Smooth muscle cell (in vitro differentiated cells): ENCODE results near the gene SMURF1. TPM values are rescaled to one million over a fixed set of nuclear protein-coding genes. Genes with fewer than 3 reads are reported as not detected.

ENCODE experiments used
- DNase-seq: peaks from one replicate; lab custom pipeline; 2025; ENCODE audit not compliant: unreplicated experiment; lab: John Stamatoyannopoulos, UW
- H2AFZ ChIP-seq: fragments of 200-600 bp; sonication (generic); 2 replicates; pipeline ENCODE4 v1.6.0; 2016; ENCODE audit warnings: antibody characterized with exemption, low read depth, mild to moderate bottlenecking
- H3F3A ChIP-seq: fragments of 200-600 bp; sonication (generic); 2 replicates; pipeline ENCODE4 v1.6.0; 2017; ENCODE audit warnings: antibody characterized with exemption, low read depth
- H3K27ac ChIP-seq: fragments of 200-600 bp; sonication (generic); 2 replicates; pipeline ENCODE4 v1.5.1; 2016; ENCODE audit warnings: low read depth, mild to moderate bottlenecking
- H3K27me3 ChIP-seq: fragments of 200-600 bp; sonication (generic); 2 replicates; pipeline ENCODE4 v1.6.1; 2016; ENCODE audit warnings: low read depth, mild to moderate bottlenecking
- H3K36me3 ChIP-seq: fragments of 200-600 bp; sonication (generic); 2 replicates; pipeline ENCODE4 v1.5.1; 2016; ENCODE audit warnings: low read depth
- H3K4me1 ChIP-seq: fragments of 200-600 bp; sonication (generic); 2 replicates; pipeline ENCODE4 v1.5.1; 2016; ENCODE audit warnings: low read depth
- H3K4me2 ChIP-seq: fragments of 200-600 bp; sonication (generic); 2 replicates; pipeline ENCODE4 v1.6.0; 2016; ENCODE audit warnings: mild to moderate bottlenecking
- H3K4me3 ChIP-seq: fragments of 200-600 bp; sonication (generic); 2 replicates; pipeline ENCODE4 v1.5.1; 2016; ENCODE audit warnings: mild to moderate bottlenecking
- H3K79me2 ChIP-seq: fragments of 200-600 bp; sonication (generic); 2 replicates; pipeline ENCODE4 v1.6.0; 2016; ENCODE audit warnings: low read depth, mild to moderate bottlenecking
- H3K9ac ChIP-seq: fragments of 200-600 bp; sonication (generic); 2 replicates; pipeline ENCODE4 v1.6.0; 2016; ENCODE audit warnings: low read depth
- H3K9me3 ChIP-seq: fragments of 200-600 bp; sonication (generic); replicated peaks from 2 replicates; pipeline ENCODE4 v1.5.1; 2016; ENCODE audit warnings: low read depth
- H4K20me1 ChIP-seq: fragments of 200-600 bp; sonication (generic); 2 replicates; pipeline ENCODE4 v1.6.0; 2016; ENCODE audit warnings: low read depth
- CTCF ChIP-seq: fragments of 200-600 bp; sonication (generic); IDR thresholded peaks from 2 replicates; pipeline ENCODE4 v1.5.1; 2017; ENCODE audit warnings: borderline replicate concordance, mild to moderate bottlenecking, antibody characterized with exemption; ENCODE audit not compliant: insufficient read depth, poor library complexity, severe bottlenecking
- WGBS: methylation state at CpG from one replicate; pipeline ENCODE4 v1.1.7; 2016; ENCODE audit warnings: low lambda C conversion rate; 5-methylcytosine and 5-hydroxymethylcytosine counted together
- polyA plus RNA-seq: library from polyadenylated mRNA; unstranded; fragments of >200 nt; fragmentation: Nextera tagmentation; extraction: Ambion mirVana; gene quantifications from 2 replicates; pipeline ENCODE4 v1.2.1, GENCODE V29; 2016
- total RNA-seq: library from RNA; depleted of rRNA; stranded (reverse); fragments of >200 nt; gene quantifications from 2 replicates; pipeline ENCODE4 v1.2.3, GENCODE V29; 2014

Gene SMURF1
- total and polyA plus RNA-seq, 2 experiments from 2014 or later, result 17.5 to 28.5 TPM

GRCh38 chr7:98988641-98989040 lies 155.3 kb downstream of the SMURF1 start:
- H4K20me1 ChIP-seq, result no peaks in the 10 kb centered on the region
- H3K4me1 ChIP-seq, result no peaks in the 10 kb centered on the region
- H3K9me3 ChIP-seq, result no peaks in the 10 kb centered on the region
- no peaks in the 10 kb centered on the region for H3F3A ChIP-seq
- no peak overlapping the region for H2AFZ ChIP-seq
- no peak overlapping the region for H3K4me2 ChIP-seq
- no peak overlapping the region for H3K4me3 ChIP-seq
- H3K9ac ChIP-seq, result no peak overlapping the region
- no peak overlapping the region for H3K27ac ChIP-seq
- DNase-seq, result no peak
- H3K36me3 ChIP-seq, result peaks cover 56% of the 10 kb centered on the region
- WGBS, result 93% methylated on average over 15 of the region's 15 CpGs
- no peaks in the 10 kb centered on the region for H3K79me2 ChIP-seq
- no peaks in the 10 kb centered on the region for H3K27me3 ChIP-seq
- no peak for TF ChIP-seq CTCF

GRCh38 chr7:98985945-98986344 lies 158.0 kb downstream of the SMURF1 start:
- Histone ChIP-seq H3K27ac (no peak overlapping the region), H3K79me2 (no peaks in the 10 kb centered on the region), H3K4me1 (no peaks in the 10 kb centered on the region), H3K9ac (no peak overlapping the region), H4K20me1 (no peaks in the 10 kb centered on the region), H3K4me2 (no peak overlapping the region), H2AFZ (no peak overlapping the region), H3K4me3 (no peak overlapping the region), H3K9me3 (no peaks in the 10 kb centered on the region), H3K27me3 (no peaks in the 10 kb centered on the region), H3F3A (no peaks in the 10 kb centered on the region), H3K36me3 (peaks cover 59% of the 10 kb centered on the region)
- DNase-seq, result no peak
- TF ChIP-seq CTCF, result no peak

- H3K79me2 ChIP-seq, result no peaks in the 10 kb centered on the region
- H3K4me3 ChIP-seq, result no peak overlapping the region
- H3K27ac ChIP-seq, result no peak overlapping the region
- no peak for DNase-seq
- no peak overlapping the region for H3K9ac ChIP-seq
- no peaks in the 10 kb centered on the region for H3K4me1 ChIP-seq
- H3K27me3 ChIP-seq, result no peaks in the 10 kb centered on the region
- H3K4me2 ChIP-seq, result no peak overlapping the region
- no peaks in the 10 kb centered on the region for H3K9me3 ChIP-seq
- H3F3A ChIP-seq, result no peaks in the 10 kb centered on the region
- peaks cover 59% of the 10 kb centered on the region for H3K36me3 ChIP-seq
- no peak overlapping the region for H2AFZ ChIP-seq
- TF ChIP-seq CTCF, result no peak
- H4K20me1 ChIP-seq, result no peaks in the 10 kb centered on the region
- WGBS, result 98% methylated on average over 4 of the region's 4 CpGs
These were observed 158.5 kb downstream of the SMURF1 start for GRCh38 chr7:98985406-98985805.

GRCh38 chr7:98984126-98984525 lies 159.8 kb downstream of the SMURF1 start:
- WGBS, result 98% methylated on average over 11 of the region's 11 CpGs
- DNase-seq, result no peak
- no peak overlapping the region for H3K4me3 ChIP-seq
- no peak overlapping the region for H3K4me2 ChIP-seq
- no peak overlapping the region for H2AFZ ChIP-seq
- no peak overlapping the region for H3K9ac ChIP-seq
- H3K4me1 ChIP-seq, result no peaks in the 10 kb centered on the region
- no peaks in the 10 kb centered on the region for H3K9me3 ChIP-seq
- peaks cover 50% of the 10 kb centered on the region for H3K36me3 ChIP-seq
- H4K20me1 ChIP-seq, result no peaks in the 10 kb centered on the region
- no peaks in the 10 kb centered on the region for H3K79me2 ChIP-seq
- no peak for TF ChIP-seq CTCF
- no peak overlapping the region for H3K27ac ChIP-seq
- no peaks in the 10 kb centered on the region for H3K27me3 ChIP-seq
- no peaks in the 10 kb centered on the region for H3F3A ChIP-seq
